ENCODE results near the gene EPAS1.

DNA sequence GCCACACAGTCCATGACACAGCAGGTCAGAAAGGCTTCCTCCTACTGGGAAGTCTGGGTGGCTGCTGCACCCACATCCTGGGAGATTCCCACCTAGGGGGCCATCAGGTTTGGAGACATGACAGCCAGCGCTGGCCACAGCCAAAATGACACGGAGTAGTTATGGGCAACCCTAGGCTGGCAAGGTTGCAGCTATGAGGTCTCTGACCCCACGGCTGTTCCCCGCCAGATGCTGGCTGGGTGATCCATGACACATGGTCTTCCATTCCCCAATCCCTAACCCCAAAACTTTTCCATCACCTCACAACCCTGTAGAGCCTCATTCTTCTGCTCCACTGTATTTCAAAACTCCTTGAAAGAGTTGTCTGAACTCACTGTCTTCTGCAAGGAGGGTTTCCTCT, 42.7 kb upstream of the EPAS1 start:
- TF ChIP-seq TARDBP (IDR thresholded peaks at IDR 0.05) = no peak
- TF ChIP-seq LEF1 (IDR thresholded peaks at IDR 0.05; ENCODE audit: borderline replicate concordance) = no peak
- no peak for TF ChIP-seq ARNT (IDR thresholded peaks at IDR 0.05)
- no peak for TF ChIP-seq CTBP1 (IDR thresholded peaks at IDR 0.05; ENCODE audit: borderline replicate concordance)
- no peak for TF ChIP-seq ELF4 (IDR thresholded peaks at IDR 0.05)
- no peak for TF ChIP-seq HDGF (IDR thresholded peaks at IDR 0.05; ENCODE audit: borderline replicate concordance)
- no peak for TF ChIP-seq SUZ12 (IDR thresholded peaks at IDR 0.05)
- TF ChIP-seq BHLHE40 (IDR thresholded peaks at IDR 0.05; ENCODE audit: borderline replicate concordance) = no peak

All from HEK293T (cell line).